RPMI8226 (cell line): ENCODE measurements around the gene B3GNT2.
A peak's percentile ranks its signal among the peaks of the same experiment; 100 is the strongest.
"Not testable (repeated sequence)": the region's sequence is repeated elsewhere in the genome, so short reads cannot be mapped to it uniquely, and the experiment has no call there.

ENCODE experiments used
- DNase-seq: peaks from one replicate; pipeline ENCODE4 v3.0.0-alpha.2; 2015

Gene B3GNT2

GRCh38 chr2:62240546-62240945 is 44.6 kb downstream of the B3GNT2 start:
- DNase-seq, result no peak

GRCh38 chr2:62243983-62244382 is 48.1 kb downstream of the B3GNT2 start:
- DNase-seq, result no peak

GRCh38 chr2:62248226-62248625 is 52.3 kb downstream of the B3GNT2 start:
- DNase-seq, result no peak

GRCh38 chr2:62250239-62250638 is 54.3 kb downstream of the B3GNT2 start:
- DNase-seq, result no peak

- DNase-seq, result no peak
Observed at GRCh38 chr2:62254424-62255266, 58.7 kb downstream of the B3GNT2 start.

- DNase-seq, result no peak
Observed at GRCh38 chr2:62257466-62257865, 61.6 kb downstream of the B3GNT2 start.

- no peak for DNase-seq
Observed at GRCh38 chr2:62263076-62263715, 67.3 kb downstream of the B3GNT2 start.

- DNase-seq, result no peak
Observed at GRCh38 chr2:62264186-62264585, 68.3 kb downstream of the B3GNT2 start.

- peak; percentile 47 for DNase-seq
Observed at GRCh38 chr2:62265106-62265505, 69.2 kb downstream of the B3GNT2 start.

- DNase-seq, result no peak
Observed at GRCh38 chr2:62266433-62267038, 70.6 kb downstream of the B3GNT2 start.

GRCh38 chr2:62267696-62268095 is 71.8 kb downstream of the B3GNT2 start:
- no peak for DNase-seq

- not testable (repeated sequence) for DNase-seq
Observed at GRCh38 chr2:62268681-62269188, 72.8 kb downstream of the B3GNT2 start.

- peak; percentile 70 for DNase-seq
Observed at GRCh38 chr2:62270728-62271127, 74.8 kb downstream of the B3GNT2 start.
